Transverse colon (tissue), 4 donors: ENCODE results near the gene NUMB. TPM values are rescaled to one million over a fixed set of nuclear protein-coding genes. Genes with fewer than 3 reads are reported as not detected.
"Not testable (repeated sequence)": the region's sequence is repeated elsewhere in the genome, so short reads cannot be mapped to it uniquely, and the experiment has no call there.

Experiments
- DNase-seq: peaks from one replicate; pipeline ENCODE4 v3.0.0-alpha.2; 2019
- H3K27ac ChIP-seq, 4 donors: fragments of 200-600 bp; sonication (generic); 2 replicates each; pipeline ENCODE4 v1.5.1; 2016 to 2018; ENCODE audit warnings: inconsistent platforms in 4 of 4
- H3K27me3 ChIP-seq: fragments of 200-600 bp; sonication (generic); 2 replicates; pipeline ENCODE4 v1.5.1; 2017; ENCODE audit warnings: inconsistent platforms
- H3K36me3 ChIP-seq, 4 donors: fragments of 200-600 bp; sonication (generic); 2 replicates each; pipeline ENCODE4 v1.5.1; 2017 to 2019; ENCODE audit warnings: inconsistent platforms in 4 of 4
- H3K4me1 ChIP-seq, 4 donors: fragments of 200-600 bp; sonication (generic); 2 replicates each; pipeline ENCODE4 v1.5.1; 2017 to 2020; ENCODE audit warnings: inconsistent platforms in 4 of 4
- H3K4me3 ChIP-seq, 4 donors: fragments of 200-600 bp; sonication (generic); 1 replicate in 1 of 4; 2 replicates in 3 of 4; pipeline versions ENCODE4 v1.5.1 to v1.6.1; 2017 to 2019; ENCODE audit warnings: inconsistent platforms in 4 of 4
- H3K9me3 ChIP-seq, 2 donors: fragments of 200-600 bp; sonication (generic); 2 replicates each; pipeline ENCODE4 v1.5.1; 2017 to 2019; ENCODE audit warnings: inconsistent platforms in 2 of 2
- CTCF ChIP-seq, 5 experiments: fragments of 200-600 bp in 3 of 5; fragments of 450-650 bp in 2 of 5; sonication (generic) in 3 of 5; IDR thresholded peaks; 1 replicate in 2 of 5; 2 replicates in 3 of 5; pipeline ENCODE4 v1.5.1; 2016 to 2017; ENCODE audit warnings: antibody characterized with exemption in 5 of 5, inconsistent platforms in 3 of 5, mild to moderate bottlenecking in 2 of 5, moderate library complexity in 1 of 5
- EP300 ChIP-seq: sonication (generic); formaldehyde crosslinking; IDR thresholded peaks from one replicate; pipeline ENCODE4 v1.6.1; 2017; ENCODE audit warnings: antibody characterized with exemption, low read depth
- POLR2A ChIP-seq: fragments of 450-650 bp; IDR thresholded peaks from one replicate; pipeline ENCODE4 v1.6.1; 2016; ENCODE audit warnings: antibody characterized with exemption, mild to moderate bottlenecking, moderate library complexity
- POLR2AphosphoS5 ChIP-seq, 3 donors: sonication (generic); formaldehyde crosslinking; IDR thresholded peaks; one replicate each; pipeline ENCODE4 v1.6.1; 2016; ENCODE audit warnings: antibody characterized with exemption in 3 of 3
- WGBS, 2 donors: methylation state at CpG; one replicate each; pipeline ENCODE4 v1.1.5; 2018; ENCODE audit warnings: low coverage in 1 of 2; 5-methylcytosine and 5-hydroxymethylcytosine counted together
- in situ Hi-C, 4 donors: fragments of 200-750 bp; cut with MboI; loops; one replicate each; pipeline versions ENCODE4 v1.15.0 to v1.15.1; 2017; ENCODE audit warnings: low sequenced_read_pairs in 3 of 4, low pct_ligation_motif_present in 1 of 4, low pct_unique_long_range_greater_than_20kb in 1 of 4
- intact Hi-C: fragments of 100-400 bp; cut with DNase I; formaldehyde crosslinking; loops from one replicate; pipeline ENCODE4 v1.15.1; 2023; ENCODE audit warnings: low total_unique reads
- total RNA-seq, 4 donors: library from RNA; depleted of rRNA; stranded (reverse); fragments of >200 nt; gene quantifications; one replicate each; pipeline ENCODE4 v1.1.0, GENCODE V29; 2016

The NUMB gene
- total RNA-seq, 4 donors from 2014 or later = 64.7 to 117 (median 103) TPM

GRCh38 chr14:73313151-73313550 lies 145.2 kb downstream of the NUMB start:
- 89 to 95% methylated on average over 4 of the region's 4 CpGs for WGBS, 2 donors
- H3K4me3 ChIP-seq = no peak overlapping the region
- intact Hi-C loops = no loop called here
- no peak for DNase-seq
- no peaks in the 10 kb centered on the region for H3K9me3 ChIP-seq
- H3K36me3 ChIP-seq = no peaks in the 10 kb centered on the region
- H3K27me3 ChIP-seq = no peaks in the 10 kb centered on the region
- H3K27ac ChIP-seq = no peak overlapping the region
- TF ChIP-seq POLR2AphosphoS5 (IDR thresholded peaks at IDR 0.05) (no peak), EP300 (no peak), CTCF (IDR thresholded peaks at IDR 0.05) (no peak), POLR2A (no peak)
- peaks cover 0 to 21% (median 11%) of the 10 kb centered on the region in 4 donors for H3K4me1 ChIP-seq
- in situ Hi-C loops = no loop called here

- H3K27ac ChIP-seq = no peak overlapping the region
- no peaks in the 10 kb centered on the region for H3K36me3 ChIP-seq
- in situ Hi-C loops = no loop called here
- H3K9me3 ChIP-seq = no peaks in the 10 kb centered on the region
- TF ChIP-seq POLR2AphosphoS5 (IDR thresholded peaks at IDR 0.05) (no peak), EP300 (no peak), POLR2A (no peak), CTCF (IDR thresholded peaks at IDR 0.05) (no peak)
- WGBS, 2 donors = 63 to 68% methylated on average over 3 of the region's 3 CpGs
- H3K27me3 ChIP-seq = no peaks in the 10 kb centered on the region
- no peak overlapping the region for H3K4me3 ChIP-seq
- DNase-seq = no peak
- H3K4me1 ChIP-seq = peaks cover 0 to 21% (median 11%) of the 10 kb centered on the region in 4 donors
- intact Hi-C loops = no loop called here
These were observed 145.7 kb downstream of the NUMB start for GRCh38 chr14:73312687-73313086.

- peak overlapping the region in 2 of 4 donors; percentile 26 to 46 for H3K27ac ChIP-seq
- no peaks in the 10 kb centered on the region for H3K9me3 ChIP-seq
- no peak for DNase-seq
- in situ Hi-C loops = no loop called here
- intact Hi-C loops = no loop called here
- WGBS, 2 donors = 71 to 72% methylated on average over 2 of the region's 2 CpGs
- H3K4me3 ChIP-seq = no peak overlapping the region
- H3K36me3 ChIP-seq = no peaks in the 10 kb centered on the region
- H3K27me3 ChIP-seq = no peaks in the 10 kb centered on the region
- no peak for TF ChIP-seq POLR2A
- TF ChIP-seq CTCF (IDR thresholded peaks at IDR 0.05) = no peak
- TF ChIP-seq POLR2AphosphoS5 (IDR thresholded peaks at IDR 0.05) = no peak
- no peak for TF ChIP-seq EP300
- peaks cover 0 to 21% (median 11%) of the 10 kb centered on the region in 4 donors for H3K4me1 ChIP-seq
These were observed 146.7 kb downstream of the NUMB start for GRCh38 chr14:73311708-73312030.

GRCh38 chr14:73309207-73309606 lies 149.1 kb downstream of the NUMB start:
- in situ Hi-C loops, H3K27ac ChIP-seq, H3K27me3 ChIP-seq, H3K4me3 ChIP-seq, intact Hi-C loops, H3K36me3 ChIP-seq, H3K9me3 ChIP-seq, DNase-seq: not testable (repeated sequence)
- WGBS, 2 donors = 90 to 100% methylated on average over 1 of the region's 1 CpG
- H3K4me1 ChIP-seq = peaks cover 0 to 16% (median 9%) of the 10 kb centered on the region in 4 donors

- intact Hi-C loops (no loop called here), in situ Hi-C loops (no loop called here)
- H3K36me3 ChIP-seq = no peaks in the 10 kb centered on the region
- H3K9me3 ChIP-seq = no peaks in the 10 kb centered on the region
- DNase-seq = no peak
- WGBS, 2 donors = 93 to 95% methylated on average over 3 of the region's 3 CpGs
- H3K4me1 ChIP-seq = peaks cover 0 to 16% (median 9%) of the 10 kb centered on the region in 4 donors
- H3K27me3 ChIP-seq = no peaks in the 10 kb centered on the region
- H3K4me3 ChIP-seq = no peak overlapping the region
- TF ChIP-seq CTCF (IDR thresholded peaks at IDR 0.05) = no peak
- TF ChIP-seq POLR2A = no peak
- no peak for TF ChIP-seq POLR2AphosphoS5 (IDR thresholded peaks at IDR 0.05)
- no peak for TF ChIP-seq EP300
- no peak overlapping the region for H3K27ac ChIP-seq
These were observed 151.1 kb downstream of the NUMB start for GRCh38 chr14:73307261-73307660.
